ENCODE data around the gene HOGA1.

Gene HOGA1

GRCh38 chr10:97651773-97652172 lies 67.6 kb downstream of the HOGA1 start:
- DNase-seq, result no peak

- no peak for DNase-seq
Measured at GRCh38 chr10:97656777-97657176, 72.6 kb downstream of the HOGA1 start.

- DNase-seq, result no peak
Measured at GRCh38 chr10:97659589-97659988, 75.4 kb downstream of the HOGA1 start.

Data from NCI-H1694 (cell line).